ENCODE data around the gene ADAM20. TPM values are rescaled to one million over a fixed set of nuclear protein-coding genes. Genes with fewer than 3 reads are reported as not detected.

Gene ADAM20
- polyA plus RNA-seq (2013, experiment 1 of 4): not detected
- polyA plus RNA-seq (2013, experiment 2 of 4): 0.11 TPM
- not detected for polyA plus RNA-seq (2013, experiment 3 of 4)
- polyA plus RNA-seq (2013, experiment 4 of 4): not detected

DNA sequence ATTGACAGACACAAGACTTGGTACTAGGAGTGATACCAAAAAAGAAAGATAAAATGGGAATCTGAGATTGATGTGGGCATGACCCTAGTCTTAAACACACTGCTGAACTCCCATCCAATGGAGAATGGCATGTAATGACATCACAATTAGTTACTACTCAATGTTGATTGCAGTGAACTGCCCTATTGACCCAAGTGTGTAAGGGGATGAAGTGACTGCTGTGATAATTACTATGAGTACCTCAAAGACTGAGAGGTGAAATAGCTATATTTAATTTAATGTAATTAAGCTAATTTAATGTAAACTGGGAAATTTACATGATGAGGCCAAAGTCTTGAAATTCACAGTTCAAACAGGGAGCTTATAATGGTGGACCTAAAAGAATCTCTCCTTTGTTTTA, at the start of gene ADAM20:
TSS of gene ADAM20 (minus strand) at position 101 of the 400 bp plus-strand sequence. CDS start 10,247 bp downstream, outside the sequence.
- H3K36me3 ChIP-seq (ENCODE audit: control insufficient read depth, insufficient read depth, low read length): no peaks in the 10 kb centered on the region
- no peak within 1 kb of the TSS for H3K4me3 ChIP-seq (ENCODE audit: insufficient read depth, low read depth, low read length)
- no peaks in the 10 kb centered on the region for H3K4me1 ChIP-seq (ENCODE audit: control insufficient read depth, insufficient read depth, low read length)
- H3K27ac ChIP-seq (ENCODE audit: insufficient read depth, low read depth, low read length, poor library complexity, severe bottlenecking): no peak within 1 kb of the TSS
- H3K27me3 ChIP-seq (ENCODE audit: control insufficient read depth, insufficient read depth, low read length, poor library complexity, severe bottlenecking): no peaks in the 10 kb centered on the region
- H3K9me3 ChIP-seq (ENCODE audit: control insufficient read depth, low read length): no peaks in the 10 kb centered on the region

DNA sequence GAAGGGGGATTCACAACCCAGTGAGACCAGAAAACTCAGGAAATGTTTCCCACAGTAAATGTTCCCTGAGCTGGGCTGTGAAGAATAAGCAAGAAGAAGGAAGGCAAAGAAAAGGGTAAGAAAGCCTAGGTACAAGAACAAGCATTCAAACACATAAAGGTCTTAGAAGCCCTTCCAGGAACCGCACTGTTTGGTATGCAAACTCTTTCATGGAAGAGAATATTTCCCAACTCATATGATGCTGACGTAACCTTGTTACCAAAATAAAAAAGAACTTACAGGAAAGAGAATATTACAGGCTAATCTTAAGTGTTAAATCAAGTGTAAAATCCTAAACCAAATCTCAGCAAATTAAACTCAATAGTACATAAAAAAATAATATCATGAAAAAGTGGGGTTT, 42.1 kb upstream of the ADAM20 start:
- Histone ChIP-seq H3K27me3 (ENCODE audit: control insufficient read depth, insufficient read depth, low read length, poor library complexity, severe bottlenecking) (no peaks in the 10 kb centered on the region), H3K9me3 (ENCODE audit: control insufficient read depth, low read length) (no peaks in the 10 kb centered on the region), H3K4me3 (ENCODE audit: insufficient read depth, low read depth, low read length) (no peak overlapping the region), H3K4me1 (ENCODE audit: control insufficient read depth, insufficient read depth, low read length) (no peaks in the 10 kb centered on the region), H3K36me3 (ENCODE audit: control insufficient read depth, insufficient read depth, low read length) (no peaks in the 10 kb centered on the region), H3K27ac (ENCODE audit: insufficient read depth, low read depth, low read length, poor library complexity, severe bottlenecking) (no peak overlapping the region)
- WGBS, 2 experiments: 93 to 100% methylated on average over 1 to 2 of the region's 2 CpGs

DNA sequence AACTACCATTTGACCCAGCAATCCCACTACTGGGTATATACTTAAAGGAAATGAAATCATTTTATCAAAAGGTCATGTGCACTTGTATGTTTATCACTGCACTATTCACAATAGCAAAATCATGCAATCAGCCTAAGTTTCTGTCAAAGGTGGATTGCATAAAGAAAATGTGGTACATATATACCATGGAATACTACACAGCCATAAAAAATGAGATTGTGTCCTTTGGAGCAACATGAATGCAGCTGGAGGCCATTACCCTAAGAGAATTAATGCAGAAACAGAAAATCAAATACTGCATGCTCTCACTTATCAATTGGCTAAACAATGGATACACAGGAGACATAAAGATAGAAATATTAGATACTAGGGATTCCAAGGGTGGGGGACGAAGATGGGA, 38.2 kb upstream of the ADAM20 start:
- Histone ChIP-seq H3K4me1 (ENCODE audit: control insufficient read depth, insufficient read depth, low read length) (no peaks in the 10 kb centered on the region), H3K36me3 (ENCODE audit: control insufficient read depth, insufficient read depth, low read length) (no peaks in the 10 kb centered on the region), H3K27me3 (ENCODE audit: control insufficient read depth, insufficient read depth, low read length, poor library complexity, severe bottlenecking) (no peaks in the 10 kb centered on the region), H3K27ac (ENCODE audit: insufficient read depth, low read depth, low read length, poor library complexity, severe bottlenecking) (no peak overlapping the region), H3K9me3 (ENCODE audit: control insufficient read depth, low read length) (no peaks in the 10 kb centered on the region), H3K4me3 (ENCODE audit: insufficient read depth, low read depth, low read length) (no peak overlapping the region)
- WGBS, 2 experiments: 100% methylated on average over 1 of the region's 1 CpG

DNA sequence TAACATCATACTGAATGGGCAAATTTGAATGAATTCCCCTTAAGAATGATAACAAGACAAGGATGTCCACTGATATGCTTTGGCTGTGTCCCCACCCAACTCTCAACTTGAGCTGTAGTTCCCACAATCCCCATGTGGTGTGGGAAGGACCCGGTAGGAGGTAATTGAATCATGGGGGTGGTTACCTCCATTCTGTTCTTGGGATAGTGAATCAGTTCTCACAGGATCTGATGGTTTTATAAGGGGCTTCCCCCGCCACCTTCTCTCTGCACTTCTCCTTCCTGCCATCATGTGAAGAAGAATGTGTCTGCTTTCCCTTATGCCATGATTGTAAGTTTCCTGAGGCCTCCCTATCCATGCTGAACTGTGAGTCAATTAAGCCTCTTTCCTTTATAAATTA, 36.3 kb upstream of the ADAM20 start:
- H3K4me3 ChIP-seq (ENCODE audit: insufficient read depth, low read depth, low read length): no peak overlapping the region

DNA sequence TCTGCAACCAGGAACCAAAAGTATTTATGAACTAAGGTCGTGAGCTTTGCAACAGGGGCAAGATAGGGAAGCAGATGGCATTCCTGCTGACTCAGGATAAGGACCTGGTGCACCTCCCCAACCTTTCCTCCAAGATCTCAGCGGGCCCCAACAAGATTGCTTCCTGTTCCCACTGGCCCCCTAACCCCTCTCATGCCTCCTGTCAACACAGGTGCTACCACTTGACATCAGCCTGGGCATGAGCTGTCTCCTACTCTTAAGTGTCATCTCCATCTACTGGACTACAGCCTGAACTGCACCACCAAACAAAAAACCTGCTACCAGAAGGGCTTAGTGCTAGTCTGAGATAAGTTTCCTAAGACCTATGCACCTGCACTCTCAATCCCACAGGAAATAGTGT, 33.0 kb upstream of the ADAM20 start:
- Histone ChIP-seq H3K9me3 (ENCODE audit: control insufficient read depth, low read length) (peaks cover 3% of the 10 kb centered on the region), H3K36me3 (ENCODE audit: control insufficient read depth, insufficient read depth, low read length) (peaks cover 20% of the 10 kb centered on the region)
- 61 to 68% methylated on average over 2 of the region's 2 CpGs for WGBS, 2 experiments

More for the DNA sequence above, 36.3 kb upstream of the ADAM20 start:
- Histone ChIP-seq H3K9me3 (ENCODE audit: control insufficient read depth, low read length) (no peaks in the 10 kb centered on the region), H3K4me1 (ENCODE audit: control insufficient read depth, insufficient read depth, low read length) (no peaks in the 10 kb centered on the region), H3K27me3 (ENCODE audit: control insufficient read depth, insufficient read depth, low read length, poor library complexity, severe bottlenecking) (no peaks in the 10 kb centered on the region), H3K27ac (ENCODE audit: insufficient read depth, low read depth, low read length, poor library complexity, severe bottlenecking) (no peak overlapping the region), H3K36me3 (ENCODE audit: control insufficient read depth, insufficient read depth, low read length) (no peaks in the 10 kb centered on the region)
- 83 to 92% methylated on average over 1 to 2 of the region's 2 CpGs for WGBS, 2 experiments

DNA sequence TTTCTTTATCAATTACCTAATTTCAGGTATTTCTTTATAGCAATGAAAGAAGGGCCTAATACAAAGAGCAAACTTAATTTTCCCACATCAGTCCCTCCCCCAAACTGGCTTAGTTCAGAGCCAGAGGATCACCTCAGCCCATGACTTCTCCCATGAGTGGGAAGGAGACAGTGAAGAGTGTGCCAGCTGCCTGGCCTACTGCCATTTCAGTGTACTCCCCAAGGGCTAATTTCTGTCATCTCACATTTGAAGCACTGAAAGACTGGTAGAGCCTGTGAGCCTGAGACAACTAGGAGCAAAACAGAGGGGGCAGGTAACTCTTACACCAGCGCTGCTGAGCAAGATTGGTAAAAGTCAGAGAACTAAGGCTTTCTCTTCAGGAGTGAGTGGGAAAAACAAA, 29.1 kb upstream of the ADAM20 start:
- H3K36me3 ChIP-seq (ENCODE audit: control insufficient read depth, insufficient read depth, low read length): peaks cover 26% of the 10 kb centered on the region
- H3K9me3 ChIP-seq (ENCODE audit: control insufficient read depth, low read length): peaks cover 7% of the 10 kb centered on the region

More for the DNA sequence above, 33.0 kb upstream of the ADAM20 start:
- Histone ChIP-seq H3K27me3 (ENCODE audit: control insufficient read depth, insufficient read depth, low read length, poor library complexity, severe bottlenecking) (no peaks in the 10 kb centered on the region), H3K4me1 (ENCODE audit: control insufficient read depth, insufficient read depth, low read length) (no peaks in the 10 kb centered on the region), H3K27ac (ENCODE audit: insufficient read depth, low read depth, low read length, poor library complexity, severe bottlenecking) (no peak overlapping the region), H3K4me3 (ENCODE audit: insufficient read depth, low read depth, low read length) (no peak overlapping the region)

DNA sequence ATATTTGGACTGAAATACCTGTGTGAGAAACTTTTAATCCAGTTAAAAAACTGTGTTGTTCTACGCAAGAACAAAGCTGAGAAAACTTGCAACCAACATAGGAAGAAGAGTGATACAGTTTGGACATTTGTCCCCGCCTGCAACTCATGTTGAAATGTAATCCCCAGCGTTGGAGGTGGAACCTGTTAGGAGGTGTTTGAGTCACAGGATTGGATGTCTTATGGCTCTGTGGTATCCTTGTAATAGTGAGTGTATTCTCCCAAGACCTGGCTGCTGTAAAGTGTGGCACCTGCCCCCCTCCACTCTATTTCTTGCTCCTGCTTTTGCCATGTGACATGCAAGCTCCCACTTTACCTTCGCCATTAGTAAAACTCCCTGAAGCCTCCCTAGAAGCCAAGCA, 28.6 kb upstream of the ADAM20 start:
- Histone ChIP-seq H3K36me3 (ENCODE audit: control insufficient read depth, insufficient read depth, low read length) (peaks cover 26% of the 10 kb centered on the region), H3K4me3 (ENCODE audit: insufficient read depth, low read depth, low read length) (no peak overlapping the region), H3K4me1 (ENCODE audit: control insufficient read depth, insufficient read depth, low read length) (no peaks in the 10 kb centered on the region), H3K9me3 (ENCODE audit: control insufficient read depth, low read length) (peaks cover 7% of the 10 kb centered on the region), H3K27me3 (ENCODE audit: control insufficient read depth, insufficient read depth, low read length, poor library complexity, severe bottlenecking) (no peaks in the 10 kb centered on the region), H3K27ac (ENCODE audit: insufficient read depth, low read depth, low read length, poor library complexity, severe bottlenecking) (no peak overlapping the region)
- WGBS, 2 experiments: 94 to 99% methylated on average over 4 of the region's 4 CpGs

More for the DNA sequence above, 29.1 kb upstream of the ADAM20 start:
- Histone ChIP-seq H3K4me1 (ENCODE audit: control insufficient read depth, insufficient read depth, low read length) (no peaks in the 10 kb centered on the region), H3K27me3 (ENCODE audit: control insufficient read depth, insufficient read depth, low read length, poor library complexity, severe bottlenecking) (no peaks in the 10 kb centered on the region), H3K27ac (ENCODE audit: insufficient read depth, low read depth, low read length, poor library complexity, severe bottlenecking) (no peak overlapping the region), H3K4me3 (ENCODE audit: insufficient read depth, low read depth, low read length) (no peak overlapping the region)
- WGBS, 2 experiments: 94 to 97% methylated on average over 1 of the region's 1 CpG

DNA sequence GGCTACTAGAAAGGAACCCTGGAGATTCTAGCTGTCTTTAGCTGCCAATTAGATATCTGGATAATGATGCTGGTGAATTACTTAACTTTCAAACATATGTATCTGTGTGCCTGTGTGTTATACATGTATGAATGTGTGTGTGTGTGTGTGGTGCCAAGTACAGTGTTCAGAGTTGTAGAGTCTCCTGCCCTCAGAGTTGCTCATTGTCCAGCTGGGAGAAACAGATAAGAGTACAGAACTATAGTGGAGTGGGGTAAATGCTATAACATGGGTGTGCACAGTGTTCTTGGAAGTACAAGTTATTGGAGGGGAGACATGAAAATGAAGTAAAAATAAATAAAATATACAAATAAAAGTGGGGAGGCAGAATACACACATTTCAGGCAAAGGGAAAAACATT, 23.6 kb upstream of the ADAM20 start:
- no peak overlapping the region for H3K27ac ChIP-seq (ENCODE audit: insufficient read depth, low read depth, low read length, poor library complexity, severe bottlenecking)
- peaks cover 4% of the 10 kb centered on the region for H3K9me3 ChIP-seq (ENCODE audit: control insufficient read depth, low read length)
- no peaks in the 10 kb centered on the region for H3K4me1 ChIP-seq (ENCODE audit: control insufficient read depth, insufficient read depth, low read length)
- no peak overlapping the region for H3K4me3 ChIP-seq (ENCODE audit: insufficient read depth, low read depth, low read length)
- peaks cover 11% of the 10 kb centered on the region for H3K36me3 ChIP-seq (ENCODE audit: control insufficient read depth, insufficient read depth, low read length)
- H3K27me3 ChIP-seq (ENCODE audit: control insufficient read depth, insufficient read depth, low read length, poor library complexity, severe bottlenecking): no peaks in the 10 kb centered on the region

DNA sequence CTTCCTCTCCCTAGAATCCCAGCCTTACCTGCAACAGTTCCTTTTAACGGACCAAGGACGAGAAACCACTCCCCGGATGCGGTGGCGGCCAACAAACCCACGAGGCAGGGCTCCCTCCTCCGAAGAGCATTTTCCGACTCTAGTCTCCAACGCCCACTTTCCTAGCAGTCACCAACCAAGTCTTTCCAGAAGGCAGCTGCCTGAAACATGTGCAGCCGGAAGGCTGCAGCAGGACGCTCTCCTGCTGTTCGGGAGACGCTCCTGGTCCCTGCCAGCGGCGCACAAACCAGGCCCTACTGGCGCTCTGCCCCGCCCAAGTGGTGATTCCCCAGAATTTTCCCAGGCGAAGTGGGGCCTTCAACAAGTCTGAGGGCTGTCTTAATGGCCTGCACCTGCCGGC, 21.1 kb upstream of the ADAM20 start:
- H3K27ac ChIP-seq (ENCODE audit: insufficient read depth, low read depth, low read length, poor library complexity, severe bottlenecking): no peak overlapping the region

DNA sequence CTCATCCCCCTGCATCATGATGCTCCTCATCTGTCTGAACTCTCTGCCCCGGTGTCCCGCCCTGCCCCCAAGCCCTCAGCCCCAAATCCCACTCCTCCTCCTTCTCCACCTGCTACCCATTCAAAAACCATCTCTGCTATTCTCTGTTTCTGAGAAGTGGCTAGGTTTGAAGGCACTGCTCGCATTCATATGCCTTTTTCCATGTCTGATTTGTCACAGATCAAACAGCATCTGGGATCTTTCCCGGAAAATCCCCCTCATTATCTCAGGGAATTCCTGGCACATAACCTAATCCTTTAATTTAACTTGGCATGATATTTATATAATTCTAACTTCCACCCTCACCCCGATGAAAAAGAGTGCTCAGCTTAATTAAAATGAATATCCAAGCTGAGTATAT, 3.3 kb upstream of the ADAM20 start:
- H3K27me3 ChIP-seq (ENCODE audit: control insufficient read depth, insufficient read depth, low read length, poor library complexity, severe bottlenecking): no peaks in the 10 kb centered on the region

More for the DNA sequence above, 21.1 kb upstream of the ADAM20 start:
- 92 to 94% methylated on average over 19 of the region's 19 CpGs for WGBS, 2 experiments
- Histone ChIP-seq H3K36me3 (ENCODE audit: control insufficient read depth, insufficient read depth, low read length) (no peaks in the 10 kb centered on the region), H3K4me1 (ENCODE audit: control insufficient read depth, insufficient read depth, low read length) (no peaks in the 10 kb centered on the region), H3K9me3 (ENCODE audit: control insufficient read depth, low read length) (no peaks in the 10 kb centered on the region), H3K4me3 (ENCODE audit: insufficient read depth, low read depth, low read length) (no peak overlapping the region), H3K27me3 (ENCODE audit: control insufficient read depth, insufficient read depth, low read length, poor library complexity, severe bottlenecking) (no peaks in the 10 kb centered on the region)

DNA sequence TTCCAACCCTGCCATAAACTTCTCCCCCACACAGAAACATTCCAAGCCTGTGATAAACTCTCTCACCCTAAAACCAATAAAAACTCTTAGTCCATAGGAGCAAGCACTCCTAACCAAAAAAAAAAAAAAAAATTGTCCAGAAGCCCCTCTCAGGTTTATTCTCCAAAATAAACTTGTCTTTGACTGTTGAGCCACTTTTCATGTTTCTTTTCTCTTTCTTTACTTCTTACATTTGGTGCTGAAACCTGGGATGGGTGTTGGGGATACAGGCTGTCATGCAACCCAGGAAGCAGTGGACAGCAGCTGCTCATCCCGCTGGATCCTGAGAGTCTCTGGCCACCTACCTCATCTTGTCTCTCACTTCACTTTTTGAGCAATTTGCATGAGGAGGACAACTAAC, 2.0 kb upstream of the ADAM20 start:
- Histone ChIP-seq H3K9me3 (ENCODE audit: control insufficient read depth, low read length) (no peaks in the 10 kb centered on the region), H3K4me1 (ENCODE audit: control insufficient read depth, insufficient read depth, low read length) (no peaks in the 10 kb centered on the region), H3K27ac (ENCODE audit: insufficient read depth, low read depth, low read length, poor library complexity, severe bottlenecking) (no peak overlapping the region), H3K36me3 (ENCODE audit: control insufficient read depth, insufficient read depth, low read length) (no peaks in the 10 kb centered on the region), H3K4me3 (ENCODE audit: insufficient read depth, low read depth, low read length) (no peak overlapping the region), H3K27me3 (ENCODE audit: control insufficient read depth, insufficient read depth, low read length, poor library complexity, severe bottlenecking) (no peaks in the 10 kb centered on the region)
- 91 to 93% methylated on average over 1 of the region's 1 CpG for WGBS, 2 experiments

More for the DNA sequence above, 3.3 kb upstream of the ADAM20 start:
- WGBS, 2 experiments: 81 to 82% methylated on average over 4 to 5 of the region's 5 CpGs
- Histone ChIP-seq H3K4me3 (ENCODE audit: insufficient read depth, low read depth, low read length) (no peak overlapping the region), H3K4me1 (ENCODE audit: control insufficient read depth, insufficient read depth, low read length) (no peaks in the 10 kb centered on the region), H3K9me3 (ENCODE audit: control insufficient read depth, low read length) (no peaks in the 10 kb centered on the region), H3K36me3 (ENCODE audit: control insufficient read depth, insufficient read depth, low read length) (no peaks in the 10 kb centered on the region), H3K27ac (ENCODE audit: insufficient read depth, low read depth, low read length, poor library complexity, severe bottlenecking) (no peak overlapping the region)
